Common myeloid progenitor, CD34-positive (primary cell): ENCODE data around the gene RHBDD1.

Experiments
- CTCF ChIA-PET: fragments of 350-600 bp; sonication (Branson Sonifier 250); formaldehyde crosslinking; loops from one replicate; lab custom pipeline; 2021; ENCODE audit warnings: antibody characterized with exemption; lab: Charles Lee
- POLR2A ChIA-PET: fragments of 350-600 bp; sonication (Branson Sonifier 250); formaldehyde crosslinking; loops from one replicate; lab custom pipeline; 2021; ENCODE audit warnings: antibody characterized with exemption; lab: Charles Lee
- DNase-seq, 3 donors: peaks; one replicate each; pipeline versions ENCODE4 v3.0.0 to v3.0.0-alpha.2; 2013
- H3K27ac ChIP-seq, 2 experiments: 1 replicate in 1 of 2; 2 replicates in 1 of 2; pipeline ENCODE4 v1.7.0; 2013; ENCODE audit warnings: inconsistent platforms in 2 of 2, low read length in 2 of 2, mild to moderate bottlenecking in 2 of 2, low read depth in 1 of 2, moderate library complexity in 1 of 2; ENCODE audit not compliant: severe bottlenecking in 2 of 2, insufficient read depth in 1 of 2, poor library complexity in 1 of 2
- H3K27me3 ChIP-seq, 5 experiments: replicated peaks in 2 of 5; 1 replicate in 3 of 5; 2 replicates in 2 of 5; pipeline versions ENCODE4 v1.6.1 to v1.7.0; 2013; ENCODE audit warnings: low read length in 4 of 5, mild to moderate bottlenecking in 2 of 5, moderate library complexity in 2 of 5, inconsistent platforms in 1 of 5; ENCODE audit not compliant: insufficient read depth in 5 of 5, control insufficient read depth in 4 of 5
- H3K36me3 ChIP-seq, 4 experiments: 1 replicate in 2 of 4; 2 replicates in 2 of 4; pipeline versions ENCODE4 v1.6.1 to v1.7.0; 2013; ENCODE audit warnings: low read length in 3 of 4, control low read depth in 1 of 4, mild to moderate bottlenecking in 1 of 4; ENCODE audit not compliant: control insufficient read depth in 4 of 4, insufficient read depth in 4 of 4
- H3K4me1 ChIP-seq, 4 experiments: 1 replicate in 3 of 4; 2 replicates in 1 of 4; pipeline versions ENCODE4 v1.6.1 to v1.7.1; 2013; ENCODE audit warnings: low read length in 3 of 4, mild to moderate bottlenecking in 3 of 4, control low read depth in 1 of 4, inconsistent platforms in 1 of 4, moderate library complexity in 1 of 4; ENCODE audit not compliant: control insufficient read depth in 4 of 4, insufficient read depth in 4 of 4; ENCODE audit errors: control extremely low read depth in 1 of 4
- H3K4me3 ChIP-seq, 7 experiments: 1 replicate in 4 of 7; 2 replicates in 3 of 7; pipeline versions ENCODE4 v1.5.1 to v1.7.0; 2013; ENCODE audit warnings: mild to moderate bottlenecking in 7 of 7, low read length in 6 of 7, moderate library complexity in 6 of 7, inconsistent platforms in 2 of 7, low read depth in 2 of 7, control low read depth in 1 of 7; ENCODE audit not compliant: insufficient read depth in 4 of 7, control insufficient read depth in 1 of 7; ENCODE audit errors: extremely low read depth in 1 of 7
- H3K9me3 ChIP-seq, 5 experiments: 1 replicate in 4 of 5; 2 replicates in 1 of 5; pipeline versions ENCODE4 v1.6.1 to v1.7.1; 2013; ENCODE audit warnings: low read length in 4 of 5, mild to moderate bottlenecking in 2 of 5, inconsistent platforms in 1 of 5, low read depth in 1 of 5, moderate library complexity in 1 of 5; ENCODE audit not compliant: control insufficient read depth in 4 of 5, insufficient read depth in 2 of 5; ENCODE audit errors: control extremely low read depth in 1 of 5
- WGBS: methylation state at CpG from one replicate; pipeline ENCODE4 v1.1.5; 2013; ENCODE audit not compliant: insufficient coverage; 5-methylcytosine and 5-hydroxymethylcytosine counted together

The RHBDD1 gene

DNA sequence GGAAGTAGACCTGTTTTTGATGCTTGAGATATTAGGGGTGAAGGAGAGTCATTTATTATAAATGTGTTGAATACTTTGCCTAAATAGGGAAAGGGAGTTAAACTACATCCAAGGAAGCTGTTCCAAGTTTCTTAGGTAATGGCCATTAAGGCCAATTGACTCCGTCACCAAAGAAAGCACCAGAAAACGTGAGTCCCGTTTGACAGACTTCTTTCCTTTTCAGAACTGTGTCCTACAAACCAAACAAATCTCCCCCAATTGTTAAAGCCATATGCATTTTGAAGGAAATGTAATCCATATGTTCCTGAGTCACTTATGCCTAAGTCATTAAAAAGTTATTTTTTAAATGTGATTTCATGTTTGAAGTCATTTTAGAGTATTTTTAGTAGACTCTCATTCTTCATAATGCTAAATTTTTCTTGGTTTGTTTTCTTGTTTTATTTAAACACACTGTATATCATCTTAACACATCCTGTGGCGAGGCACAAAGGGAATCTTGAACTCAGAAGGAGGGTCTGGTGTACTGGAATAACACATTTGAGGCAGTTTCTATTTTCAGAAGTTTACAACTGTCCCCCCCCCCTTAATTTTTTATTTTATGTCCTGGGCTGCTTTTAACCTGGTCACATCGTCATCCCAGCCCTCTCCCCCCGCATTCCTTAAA, 133.7 kb downstream of the RHBDD1 start:
- Histone ChIP-seq H3K36me3 (no peaks in the 10 kb centered on the region), H3K4me1 (no peaks in the 10 kb centered on the region), H3K4me3 (no peak overlapping the region), H3K9me3 (peaks cover 0 to 3% (median 2%) of the 10 kb centered on the region in 5 experiments), H3K27ac (no peak overlapping the region), H3K27me3 (no peaks in the 10 kb centered on the region)
- no peak for DNase-seq
- CTCF ChIA-PET, result no interaction called here
- WGBS, result no CpG with 5 or more reads among the region's 6 CpGs
- POLR2A ChIA-PET, result no interaction called here

GRCh38 chr2:226970362-226970761, 134.5 kb downstream of the RHBDD1 start:
- no peak for DNase-seq
- POLR2A ChIA-PET, result no interaction called here
- Histone ChIP-seq H3K36me3 (no peaks in the 10 kb centered on the region), H3K27ac (no peak overlapping the region), H3K27me3 (no peaks in the 10 kb centered on the region), H3K4me1 (no peaks in the 10 kb centered on the region), H3K4me3 (no peak overlapping the region), H3K9me3 (peaks cover 0 to 3% (median 2%) of the 10 kb centered on the region in 5 experiments)
- CTCF ChIA-PET, result no interaction called here
- WGBS, result 100% methylated on average over 2 of the region's 3 CpGs

DNA sequence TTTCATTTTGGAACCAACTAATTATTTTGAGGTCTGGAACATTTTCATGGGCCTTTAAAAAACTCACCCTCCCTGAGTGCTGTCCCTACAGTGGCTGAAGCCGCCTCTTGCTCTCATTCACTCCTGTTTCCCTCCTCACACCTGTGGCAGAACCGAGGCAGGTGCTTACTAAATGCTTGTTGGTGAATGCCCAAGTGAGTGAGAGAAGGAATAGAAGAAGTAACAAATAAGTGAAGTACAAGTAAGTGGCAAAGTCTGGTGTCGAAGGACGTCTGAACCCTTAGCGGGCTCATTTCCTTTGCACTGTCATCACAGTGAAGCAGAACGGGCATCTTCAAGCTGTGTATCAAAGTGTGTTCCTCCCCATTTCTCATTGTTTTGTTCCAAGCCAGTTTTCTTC, 135.2 kb downstream of the RHBDD1 start:
- Histone ChIP-seq H3K27me3 (no peaks in the 10 kb centered on the region), H3K27ac (no peak overlapping the region), H3K9me3 (peaks cover 0 to 3% (median 2%) of the 10 kb centered on the region in 5 experiments), H3K4me1 (no peaks in the 10 kb centered on the region), H3K36me3 (no peaks in the 10 kb centered on the region), H3K4me3 (no peak overlapping the region)
- ChIA-PET POLR2A (no interaction called here), CTCF (interaction anchor here (0.7 kb wide), 1 partner anchor 110 kb away, joined by 4 read pairs; no protein-coding TSS in a partner anchor)
- WGBS, result 91% methylated on average over 4 of the region's 6 CpGs
- peak in 1 of 3 donors; percentile 8 for DNase-seq

DNA sequence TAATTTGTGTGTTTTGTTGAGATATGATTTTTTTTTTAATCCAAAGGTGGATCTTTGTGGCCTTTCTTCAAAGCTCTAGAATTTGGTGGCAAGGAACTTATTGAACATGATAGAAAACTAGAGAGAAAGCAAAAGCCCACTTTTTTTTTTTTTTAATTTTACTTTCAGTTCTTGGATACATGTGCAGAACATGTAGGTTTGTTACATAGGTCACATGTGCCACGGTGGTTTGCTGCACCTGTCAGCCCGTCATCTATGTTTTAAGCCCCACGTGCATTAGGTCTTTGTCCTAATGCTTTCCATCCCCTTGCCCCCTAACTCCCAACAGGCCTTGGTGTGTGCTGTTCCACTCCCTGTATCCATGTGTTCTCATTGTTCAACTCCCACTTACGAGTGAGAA, 135.9 kb downstream of the RHBDD1 start:
- H3K9me3 ChIP-seq, result peaks cover 0 to 3% (median 2%) of the 10 kb centered on the region in 5 experiments
- 94% methylated on average over 3 of the region's 4 CpGs for WGBS
- H3K27ac ChIP-seq, result no peak overlapping the region
- H3K4me3 ChIP-seq, result no peak overlapping the region
- H3K36me3 ChIP-seq, result no peaks in the 10 kb centered on the region
- no peaks in the 10 kb centered on the region for H3K27me3 ChIP-seq
- ChIA-PET CTCF (interaction anchor here (0.7 kb wide), 1 partner anchor 109 kb away, joined by 4 read pairs; no protein-coding TSS in a partner anchor), POLR2A (no interaction called here)
- H3K4me1 ChIP-seq, result no peaks in the 10 kb centered on the region
- no peak for DNase-seq

DNA sequence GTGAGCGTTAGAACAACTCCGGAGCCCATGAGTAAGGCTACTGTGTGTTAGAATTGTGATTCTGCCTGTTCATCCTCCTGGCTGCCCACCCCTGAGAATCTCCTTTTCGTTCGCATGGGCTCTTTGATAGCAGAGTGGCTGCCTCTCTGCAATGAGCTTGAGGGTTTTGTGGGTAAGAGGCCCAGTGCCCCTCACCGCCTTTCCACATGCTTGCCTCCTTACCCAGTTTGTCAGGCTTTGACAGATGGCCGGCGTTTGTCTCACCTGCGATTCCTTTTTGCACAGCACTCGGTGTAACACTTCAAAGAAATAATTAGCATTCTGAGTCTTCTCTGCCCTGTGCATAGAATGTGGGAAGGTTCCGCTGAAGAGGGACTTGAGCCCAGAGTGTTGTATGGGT, 138.0 kb downstream of the RHBDD1 start:
- WGBS, result 86% methylated on average over 5 of the region's 10 CpGs
- DNase-seq, result peak in 1 of 3 donors; percentile 7
- Histone ChIP-seq H3K4me1 (no peaks in the 10 kb centered on the region), H3K27me3 (no peaks in the 10 kb centered on the region), H3K4me3 (no peak overlapping the region), H3K27ac (no peak overlapping the region), H3K9me3 (no peaks in the 10 kb centered on the region), H3K36me3 (no peaks in the 10 kb centered on the region)
- CTCF ChIA-PET, result no interaction called here
- POLR2A ChIA-PET, result no interaction called here

DNA sequence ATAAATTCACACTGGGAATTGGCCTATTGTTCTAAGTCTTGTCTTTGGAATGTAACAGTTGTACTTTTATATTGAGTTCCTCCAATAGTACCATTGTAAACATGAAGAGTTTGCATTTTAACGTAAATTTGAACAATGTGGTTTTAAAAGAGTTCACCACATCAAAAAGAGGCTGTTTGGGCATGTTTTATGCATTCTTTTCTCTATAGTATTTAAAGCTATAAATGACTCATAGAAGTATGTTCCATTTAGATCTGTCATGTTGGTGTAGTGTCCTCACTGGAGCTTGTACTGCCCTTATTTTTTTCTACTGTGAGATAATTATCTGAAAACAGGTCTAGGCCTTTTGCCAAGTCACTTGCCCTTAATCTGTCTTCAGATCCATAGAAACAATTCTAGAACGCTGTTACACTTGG, 141.9 kb downstream of the RHBDD1 start:
- Histone ChIP-seq H3K9me3 (no peaks in the 10 kb centered on the region), H3K4me1 (no peaks in the 10 kb centered on the region), H3K4me3 (no peak overlapping the region), H3K27ac (no peak overlapping the region), H3K27me3 (no peaks in the 10 kb centered on the region), H3K36me3 (no peaks in the 10 kb centered on the region)
- ChIA-PET CTCF (no interaction called here), POLR2A (no interaction called here)
- DNase-seq, result peak in 2 of 3 donors; percentile 4 to 19
- 88% methylated on average over 1 of the region's 2 CpGs for WGBS

- H3K4me3 ChIP-seq, result no peak overlapping the region
- no peaks in the 10 kb centered on the region for H3K36me3 ChIP-seq
- H3K27ac ChIP-seq, result no peak overlapping the region
- no peaks in the 10 kb centered on the region for H3K9me3 ChIP-seq
- ChIA-PET CTCF (interaction anchor here (1.1 kb wide), 1 partner anchor 1309 kb away, joined by 3 read pairs; no protein-coding TSS in a partner anchor), POLR2A (no interaction called here)
- DNase-seq, result no peak
- WGBS, result 96% methylated on average over 7 of the region's 7 CpGs
- no peaks in the 10 kb centered on the region for H3K4me1 ChIP-seq
- H3K27me3 ChIP-seq, result no peaks in the 10 kb centered on the region
These were observed 142.4 kb downstream of the RHBDD1 start for GRCh38 chr2:226978300-226978699.
